ENCODE data around the gene NFATC2IP. TPM values are rescaled to one million over a fixed set of nuclear protein-coding genes. Genes with fewer than 3 reads are reported as not detected.
"Not testable (repeated sequence)": the region's sequence is repeated elsewhere in the genome, so short reads cannot be mapped to it uniquely, and the experiment has no call there.

Gene NFATC2IP
- polyA plus RNA-seq, 1 donor (not counting 4 experiments of a cell fraction or from before 2014, with no cell fraction given), result 56.5 TPM

- Histone ChIP-seq H3K27me3 (ENCODE audit: control insufficient read depth, extremely low read depth, insufficient read depth, low read length) (no peaks in the 10 kb centered on the region), H3K9me1 (ENCODE audit: control insufficient read depth, extremely low read depth, insufficient read depth, low read length) (no peaks in the 10 kb centered on the region), H4K20me1 (ENCODE audit: control insufficient read depth, extremely low read depth, insufficient read depth, low read length) (no peaks in the 10 kb centered on the region), H3K9me3 (ENCODE audit: control insufficient read depth, low read depth, low read length) (no peaks in the 10 kb centered on the region), H3K4me2 (ENCODE audit: control insufficient read depth, extremely low read depth, insufficient read depth, low read depth, low read length) (no peak overlapping the region), H3K4me3 (ENCODE audit: control insufficient read depth in 2 of 3, extremely low read depth in 1 of 3, insufficient read depth in 2 of 3, low read depth in 1 of 3, low read length in 3 of 3) (no peak overlapping the region), H3K4me1 (ENCODE audit: control insufficient read depth, extremely low read depth, insufficient read depth, low read length) (no peaks in the 10 kb centered on the region), H3K36me3 (ENCODE audit: control insufficient read depth in 2 of 2, extremely low read depth in 1 of 2, insufficient read depth in 2 of 2, low read length in 2 of 2) (no peaks in the 10 kb centered on the region), H3K27ac (ENCODE audit: control insufficient read depth, insufficient read depth, low read length) (no peak overlapping the region), H2AFZ (ENCODE audit: control insufficient read depth, low read length) (no peak overlapping the region), H3K9ac (ENCODE audit: control insufficient read depth, extremely low read depth, insufficient read depth, low read length) (no peak overlapping the region), H3K79me2 (ENCODE audit: control insufficient read depth, insufficient read depth, low read length) (no peaks in the 10 kb centered on the region)
- dilution Hi-C loops (cut with MboI; ENCODE audit: extremely low pct_ligation_motif_present, low sequenced_read_pairs), result no loop called here
- FAIRE-seq (no peak), DNase-seq (ENCODE audit: low read depth, low spot score) (no peak)
- TF ChIP-seq CTCF (optimal IDR thresholded peaks at IDR 0.05 in 1 of 3, IDR thresholded peaks at IDR 0.05 in 1 of 3, conservative IDR thresholded peaks at IDR 0.05 in 1 of 3; ENCODE audit: extremely low read depth in 1 of 3, insufficient read depth in 2 of 3, low read length in 3 of 3), result no peak
- TF ChIP-seq EZH2 (IDR thresholded peaks at IDR 0.05; ENCODE audit: low read length), result no peak
These were observed 12.0 kb upstream of the NFATC2IP start for GRCh38 chr16:28938721-28939120.

- FAIRE-seq; H3K27me3 ChIP-seq (ENCODE audit: control insufficient read depth, extremely low read depth, insufficient read depth, low read length); H3K79me2 ChIP-seq (ENCODE audit: control insufficient read depth, insufficient read depth, low read length); H4K20me1 ChIP-seq (ENCODE audit: control insufficient read depth, extremely low read depth, insufficient read depth, low read length); H3K4me1 ChIP-seq (ENCODE audit: control insufficient read depth, extremely low read depth, insufficient read depth, low read length); dilution Hi-C loops (cut with MboI; ENCODE audit: extremely low pct_ligation_motif_present, low sequenced_read_pairs); H3K9me1 ChIP-seq (ENCODE audit: control insufficient read depth, extremely low read depth, insufficient read depth, low read length); H3K4me2 ChIP-seq (ENCODE audit: control insufficient read depth, extremely low read depth, insufficient read depth, low read depth, low read length); H3K4me3 ChIP-seq (ENCODE audit: control insufficient read depth in 2 of 3, extremely low read depth in 1 of 3, insufficient read depth in 2 of 3, low read depth in 1 of 3, low read length in 3 of 3); H2AFZ ChIP-seq (ENCODE audit: control insufficient read depth, low read length); H3K36me3 ChIP-seq (ENCODE audit: control insufficient read depth in 2 of 2, extremely low read depth in 1 of 2, insufficient read depth in 2 of 2, low read length in 2 of 2); H3K9me3 ChIP-seq (ENCODE audit: control insufficient read depth, low read depth, low read length); H3K9ac ChIP-seq (ENCODE audit: control insufficient read depth, extremely low read depth, insufficient read depth, low read length); DNase-seq (ENCODE audit: low read depth, low spot score); H3K27ac ChIP-seq (ENCODE audit: control insufficient read depth, insufficient read depth, low read length): not testable (repeated sequence)
These were observed 10.9 kb upstream of the NFATC2IP start for GRCh38 chr16:28939825-28940224.

GRCh38 chr16:28943281-28943680 is 7.5 kb upstream of the NFATC2IP start:
- Histone ChIP-seq H3K4me1 (ENCODE audit: control insufficient read depth, extremely low read depth, insufficient read depth, low read length) (peaks cover 10% of the 10 kb centered on the region), H3K36me3 (ENCODE audit: control insufficient read depth in 2 of 2, extremely low read depth in 1 of 2, insufficient read depth in 2 of 2, low read length in 2 of 2) (no peaks in the 10 kb centered on the region), H3K27me3 (ENCODE audit: control insufficient read depth, extremely low read depth, insufficient read depth, low read length) (no peaks in the 10 kb centered on the region), H3K9me1 (ENCODE audit: control insufficient read depth, extremely low read depth, insufficient read depth, low read length) (no peaks in the 10 kb centered on the region), H3K4me3 (ENCODE audit: control insufficient read depth in 2 of 3, extremely low read depth in 1 of 3, insufficient read depth in 2 of 3, low read depth in 1 of 3, low read length in 3 of 3) (no peak overlapping the region), H3K9me3 (ENCODE audit: control insufficient read depth, low read depth, low read length) (no peaks in the 10 kb centered on the region), H3K27ac (ENCODE audit: control insufficient read depth, insufficient read depth, low read length) (no peak overlapping the region), H3K9ac (ENCODE audit: control insufficient read depth, extremely low read depth, insufficient read depth, low read length) (no peak overlapping the region), H2AFZ (ENCODE audit: control insufficient read depth, low read length) (no peak overlapping the region), H3K4me2 (ENCODE audit: control insufficient read depth, extremely low read depth, insufficient read depth, low read depth, low read length) (no peak overlapping the region), H4K20me1 (ENCODE audit: control insufficient read depth, extremely low read depth, insufficient read depth, low read length) (no peaks in the 10 kb centered on the region), H3K79me2 (ENCODE audit: control insufficient read depth, insufficient read depth, low read length) (no peaks in the 10 kb centered on the region)
- DNase-seq (ENCODE audit: low read depth, low spot score), result no peak
- no peak for TF ChIP-seq EZH2 (IDR thresholded peaks at IDR 0.05; ENCODE audit: low read length)
- no peak for TF ChIP-seq CTCF (optimal IDR thresholded peaks at IDR 0.05 in 1 of 3, IDR thresholded peaks at IDR 0.05 in 1 of 3, conservative IDR thresholded peaks at IDR 0.05 in 1 of 3; ENCODE audit: extremely low read depth in 1 of 3, insufficient read depth in 2 of 3, low read length in 3 of 3)
- no peak for FAIRE-seq
- dilution Hi-C loops (cut with MboI; ENCODE audit: extremely low pct_ligation_motif_present, low sequenced_read_pairs), result no loop called here
